ENCODE measurements around the gene TUBGCP3.

Gene TUBGCP3

DNA sequence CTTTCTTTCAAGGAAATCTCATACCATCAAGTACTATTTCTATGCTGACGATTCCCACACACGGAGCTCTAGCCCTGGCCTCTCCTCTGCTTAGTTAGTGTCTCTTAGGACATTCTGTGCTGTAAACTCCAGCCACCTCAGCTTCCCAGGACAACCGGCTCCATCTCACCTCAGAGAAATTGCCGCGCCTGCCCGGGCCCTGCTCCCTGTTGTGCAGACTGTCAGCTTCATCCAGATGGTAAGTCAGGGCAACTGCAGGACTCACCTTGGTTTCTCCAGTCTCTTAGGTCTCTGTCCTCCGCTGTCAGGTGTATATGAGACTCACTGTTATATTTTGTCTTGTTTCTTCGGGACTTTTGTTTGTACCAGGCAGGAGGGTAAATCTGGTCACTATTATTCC, 113.1 kb downstream of the TUBGCP3 start:
- no peak for DNase-seq

DNA sequence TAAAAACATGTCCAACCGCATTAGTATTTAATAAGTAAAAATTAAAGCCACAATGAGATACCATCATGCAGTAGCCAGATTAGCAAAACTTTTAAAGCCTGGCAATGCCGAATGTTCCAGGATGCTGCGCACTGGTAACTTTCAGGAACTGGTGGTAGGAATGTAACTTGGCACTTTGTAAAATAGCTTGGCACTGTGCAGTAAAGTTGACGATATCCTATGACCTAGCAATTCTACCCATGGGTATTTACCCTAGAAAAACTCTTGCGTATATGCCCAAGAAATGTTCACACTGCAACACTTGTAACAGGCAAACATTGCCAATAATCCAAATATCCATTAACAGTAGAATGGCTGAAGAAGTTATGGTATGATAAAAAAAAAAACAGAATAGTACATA, 114.1 kb downstream of the TUBGCP3 start:
- no peak for DNase-seq

DNA sequence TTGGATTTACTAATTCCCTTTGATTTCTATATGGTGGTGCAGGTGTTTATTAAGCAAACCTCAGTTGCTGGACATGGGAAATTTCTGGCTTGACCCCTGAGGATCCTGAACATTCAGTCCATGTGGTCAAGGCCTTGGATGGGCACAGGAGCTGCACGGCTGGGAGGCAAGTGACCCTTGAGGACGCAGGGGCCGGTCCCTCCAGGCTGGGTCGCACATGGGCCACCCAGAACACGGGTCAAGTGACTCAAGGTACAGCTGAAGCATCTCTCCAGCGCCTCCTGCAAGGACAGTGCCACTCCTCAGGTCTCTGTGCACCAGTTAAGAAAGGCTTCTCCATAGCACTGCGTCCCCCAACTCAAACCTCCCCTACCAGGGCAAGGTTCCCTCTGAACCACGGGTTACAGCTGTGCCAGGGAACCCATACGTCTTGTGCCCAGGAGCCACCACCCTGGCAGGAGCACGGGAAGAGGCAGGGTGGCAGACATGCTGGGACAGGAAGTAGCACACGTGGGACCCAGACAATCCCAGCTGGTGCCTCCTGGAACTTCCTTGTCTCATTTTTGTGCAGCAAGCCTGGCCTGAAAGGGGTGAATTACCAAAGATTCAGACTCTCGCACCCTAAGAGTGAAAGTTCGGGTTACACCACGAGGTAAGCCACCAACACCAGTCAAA, 118.7 kb downstream of the TUBGCP3 start:
- no peak for DNase-seq

DNA sequence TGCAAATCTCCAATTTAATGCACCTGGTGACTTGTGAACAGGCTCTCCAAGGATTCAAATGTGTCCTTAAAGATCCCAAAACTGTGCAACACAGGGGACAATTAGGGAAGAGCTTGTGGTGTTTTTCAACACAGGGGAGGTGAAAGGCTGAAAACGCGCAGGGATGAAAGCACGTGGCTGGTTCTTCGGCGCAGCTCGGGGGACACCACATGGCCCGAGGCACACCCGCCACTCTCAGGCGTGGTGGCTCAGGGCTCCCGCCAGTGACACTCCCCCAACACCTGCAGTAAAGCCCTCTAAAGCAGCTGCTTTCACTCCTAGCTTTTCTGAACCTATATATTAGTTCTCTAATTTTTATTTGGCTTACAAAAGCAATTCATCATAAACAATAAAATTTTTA, 119.9 kb downstream of the TUBGCP3 start:
- DNase-seq = no peak

DNA sequence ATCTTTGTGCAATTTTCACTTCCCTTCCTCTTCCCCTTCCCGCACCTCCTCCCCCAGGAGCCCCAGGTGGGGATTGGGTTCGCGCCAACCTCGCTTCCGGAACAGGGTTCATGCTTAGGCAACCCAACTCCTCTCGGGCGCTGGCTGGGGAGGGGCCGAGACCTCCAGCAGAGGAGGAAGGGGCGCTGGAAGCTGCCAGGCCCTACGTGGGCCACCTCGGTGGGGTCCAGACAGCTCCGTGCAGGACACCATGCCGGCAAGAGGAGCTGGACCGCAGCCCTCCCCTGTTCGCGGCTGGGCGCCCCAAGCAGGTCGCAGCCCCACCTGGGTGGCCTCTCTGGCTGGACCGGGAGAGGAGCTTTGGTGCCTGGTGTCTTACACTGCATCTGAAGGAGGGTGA, 120.7 kb downstream of the TUBGCP3 start:
- DNase-seq = no peak

DNA sequence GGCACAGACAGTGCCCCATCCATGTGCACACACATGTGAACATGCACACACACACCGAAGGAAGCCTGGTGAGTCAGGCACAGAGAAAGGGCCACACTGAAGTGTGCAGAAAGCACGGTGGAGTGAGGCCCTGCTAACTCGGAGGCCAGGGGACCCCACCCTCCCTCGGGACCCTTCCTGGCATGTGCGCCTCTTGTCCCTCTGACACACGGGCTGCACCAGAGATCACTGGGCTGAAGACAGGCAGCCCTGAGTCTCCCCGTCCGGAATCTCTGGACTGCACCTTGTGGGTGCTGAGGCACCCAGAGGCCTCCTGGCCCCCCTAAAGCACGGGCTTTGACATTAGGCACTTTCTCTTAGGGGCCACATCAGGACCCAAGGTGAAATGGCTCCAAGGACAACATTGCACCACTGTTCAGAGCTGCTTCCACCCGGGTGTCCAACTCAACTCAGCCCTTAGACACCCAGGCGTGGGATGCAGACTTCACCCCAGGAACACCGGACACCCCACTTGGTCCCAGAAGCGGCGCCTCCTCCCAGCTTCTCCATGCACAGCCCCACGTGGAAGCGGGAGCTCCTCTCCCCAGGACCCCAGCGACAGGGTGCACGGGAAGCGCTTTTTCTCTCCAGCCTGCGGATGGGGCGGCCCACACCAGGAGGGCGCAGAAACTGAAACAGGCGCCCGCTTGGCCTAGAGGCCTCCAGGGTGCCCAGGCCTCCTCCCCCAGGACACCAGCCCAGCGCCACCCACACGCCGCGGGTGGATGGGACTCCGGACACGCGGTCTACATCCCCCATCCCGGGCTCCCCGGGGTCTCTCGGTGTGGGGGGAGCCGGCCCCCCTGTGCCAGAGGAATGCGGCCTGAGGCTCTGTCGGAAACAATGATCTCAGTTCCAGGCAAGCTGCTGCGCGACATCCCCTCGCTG, 121.6 kb downstream of the TUBGCP3 start:
- DNase-seq = no peak

DNA sequence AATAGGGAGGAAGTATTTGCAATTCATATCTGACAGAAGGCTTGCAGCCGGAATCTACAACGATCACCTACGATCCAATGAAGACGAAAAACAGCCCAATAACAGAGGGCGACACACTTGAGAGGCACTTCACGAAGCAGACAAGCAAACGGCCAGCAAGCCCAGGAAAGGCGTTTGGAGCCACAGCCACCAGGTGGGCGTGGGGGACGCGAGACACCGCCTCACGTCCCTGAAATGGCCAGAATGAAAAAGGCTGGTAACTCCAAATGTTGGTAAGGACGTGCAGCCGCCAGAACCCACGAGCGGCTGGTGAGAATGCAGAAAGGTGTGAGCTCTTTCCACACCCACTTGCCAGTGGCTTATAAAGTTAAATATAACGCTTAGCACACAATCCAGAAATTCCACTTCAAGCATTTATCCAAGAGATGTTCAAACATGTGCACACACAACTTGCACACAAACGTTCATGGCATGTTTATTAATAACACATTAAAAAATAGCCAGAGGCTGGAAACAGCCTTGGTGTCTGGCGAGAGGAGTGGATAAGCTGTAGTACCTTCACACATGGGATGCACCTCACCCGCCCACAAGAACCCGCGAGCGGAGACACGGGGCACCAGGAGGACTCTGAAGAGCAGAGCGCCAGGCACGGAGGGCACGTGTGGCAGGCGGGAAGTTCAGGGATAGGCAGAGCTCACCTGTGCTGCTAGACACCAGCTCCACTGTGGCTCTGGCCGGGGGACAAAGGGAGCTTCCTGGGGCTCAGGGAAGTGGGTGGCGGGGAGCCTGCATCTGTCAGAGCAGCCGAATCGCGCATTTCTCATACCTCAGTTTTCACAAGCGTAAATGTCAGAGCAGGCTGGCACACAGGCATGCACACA, 122.5 kb downstream of the TUBGCP3 start:
- DNase-seq = no peak

- DNase-seq = no peak
Observed at GRCh38 chr13:112464720-112465119, 123.2 kb downstream of the TUBGCP3 start.

DNA sequence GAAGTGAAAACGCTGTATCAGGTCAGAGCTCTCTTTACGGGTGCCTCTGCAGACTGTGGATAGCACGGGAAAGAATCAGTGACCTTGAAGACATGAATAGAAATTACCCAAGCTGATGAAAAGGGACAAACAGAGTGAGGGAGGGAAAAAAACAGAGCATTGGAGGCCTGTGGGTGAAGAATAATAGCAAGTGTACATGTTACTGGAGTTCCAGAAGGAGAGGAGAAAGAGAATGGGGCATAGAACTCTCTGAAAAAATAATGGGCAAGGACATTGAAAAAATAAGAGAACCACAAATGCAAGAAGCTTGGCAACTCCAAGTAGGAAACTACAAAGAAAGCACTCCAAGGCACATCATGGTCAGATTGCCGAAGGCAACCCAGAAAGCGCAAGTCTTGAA, 125.5 kb downstream of the TUBGCP3 start:
- no peak for DNase-seq

- DNase-seq = peak; percentile 41
Observed at GRCh38 chr13:112457485-112457884, 130.5 kb downstream of the TUBGCP3 start.

- DNase-seq = no peak
Observed at GRCh38 chr13:112457081-112457480, 130.9 kb downstream of the TUBGCP3 start.

DNA sequence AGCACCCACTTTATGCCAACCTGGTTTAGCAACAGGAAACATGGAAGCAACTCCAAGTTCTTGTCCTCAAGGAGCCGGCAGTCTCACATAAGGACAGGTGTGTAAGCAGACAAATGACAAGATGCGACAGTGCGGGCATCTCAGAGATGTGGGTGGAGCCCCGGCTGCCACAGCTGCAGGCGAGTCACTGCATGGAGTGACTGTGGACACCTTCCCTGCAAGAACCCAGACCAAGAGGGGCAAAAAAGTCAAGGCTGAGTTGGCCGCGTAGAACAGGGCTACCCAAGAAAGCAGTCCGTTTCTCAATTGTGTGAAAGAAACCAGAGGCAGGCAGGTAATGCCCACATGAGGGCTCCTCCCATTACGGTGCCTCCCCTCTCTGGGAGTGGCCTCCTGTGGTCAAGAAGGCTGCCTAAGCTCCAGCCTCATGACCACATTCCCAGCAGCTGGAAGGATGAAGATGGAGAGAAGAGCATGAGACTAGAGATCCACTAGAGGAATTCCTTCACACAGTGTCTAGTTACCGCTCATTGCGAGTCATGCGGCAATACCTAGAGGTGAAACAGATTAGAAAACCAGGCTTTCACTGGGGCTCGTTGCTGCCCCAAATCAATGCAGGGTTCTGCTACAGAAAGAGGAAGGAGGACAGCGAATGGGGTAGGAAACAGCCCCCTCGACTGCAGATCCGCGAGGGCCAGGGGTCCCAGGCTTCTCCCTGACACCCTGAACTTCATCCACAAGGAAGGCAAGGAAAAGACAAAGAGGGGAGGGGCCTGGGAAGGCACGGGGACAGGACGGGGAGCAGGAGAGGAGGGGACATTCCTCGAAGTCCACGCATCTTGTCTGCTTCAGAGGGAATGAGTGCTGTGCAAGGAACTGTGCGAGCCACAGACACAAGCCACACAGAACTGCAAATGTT, 131.6 kb downstream of the TUBGCP3 start:
- no peak for DNase-seq

- DNase-seq = no peak
Observed at GRCh38 chr13:112455476-112456059, 132.4 kb downstream of the TUBGCP3 start.

GRCh38 chr13:112454648-112455334, 133.2 kb downstream of the TUBGCP3 start:
- DNase-seq = no peak

DNA sequence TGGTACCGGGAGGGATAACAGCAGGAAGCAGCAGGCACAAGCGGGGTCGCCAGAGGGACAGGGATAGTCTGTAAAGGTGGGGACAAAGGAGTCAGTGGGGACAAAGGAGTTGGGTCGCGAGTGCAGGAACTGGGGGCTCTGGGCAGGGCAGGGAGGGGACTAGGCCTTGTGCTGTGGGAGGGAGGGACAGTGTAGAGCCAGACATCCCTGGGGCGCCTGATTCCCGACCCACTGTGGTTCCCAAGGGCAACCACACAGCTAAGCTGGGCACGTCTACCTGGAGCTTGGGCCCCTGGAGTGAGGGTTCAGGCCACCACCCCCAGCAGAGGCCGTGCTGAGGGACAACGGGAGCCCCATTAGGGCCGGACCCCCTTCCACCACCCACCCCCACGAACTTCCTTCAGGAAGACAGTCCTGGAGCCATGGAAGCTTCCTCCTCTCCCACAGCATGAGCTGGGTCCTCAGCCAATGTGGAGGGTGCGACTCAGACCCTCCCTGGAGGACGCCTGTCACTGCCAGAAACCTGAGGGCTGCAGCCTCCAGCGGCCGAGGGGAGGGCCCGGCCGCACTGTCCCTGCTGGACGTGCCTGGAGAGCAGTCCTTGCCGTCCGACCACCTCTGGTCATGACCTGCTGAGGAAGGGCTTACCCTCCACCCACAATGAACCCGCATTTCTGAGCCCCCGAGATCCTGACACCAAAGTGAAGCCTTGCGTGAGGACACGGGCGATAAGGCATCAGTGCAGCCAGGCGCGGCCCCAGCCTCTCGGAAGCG, 133.9 kb downstream of the TUBGCP3 start:
- DNase-seq = no peak

DNA sequence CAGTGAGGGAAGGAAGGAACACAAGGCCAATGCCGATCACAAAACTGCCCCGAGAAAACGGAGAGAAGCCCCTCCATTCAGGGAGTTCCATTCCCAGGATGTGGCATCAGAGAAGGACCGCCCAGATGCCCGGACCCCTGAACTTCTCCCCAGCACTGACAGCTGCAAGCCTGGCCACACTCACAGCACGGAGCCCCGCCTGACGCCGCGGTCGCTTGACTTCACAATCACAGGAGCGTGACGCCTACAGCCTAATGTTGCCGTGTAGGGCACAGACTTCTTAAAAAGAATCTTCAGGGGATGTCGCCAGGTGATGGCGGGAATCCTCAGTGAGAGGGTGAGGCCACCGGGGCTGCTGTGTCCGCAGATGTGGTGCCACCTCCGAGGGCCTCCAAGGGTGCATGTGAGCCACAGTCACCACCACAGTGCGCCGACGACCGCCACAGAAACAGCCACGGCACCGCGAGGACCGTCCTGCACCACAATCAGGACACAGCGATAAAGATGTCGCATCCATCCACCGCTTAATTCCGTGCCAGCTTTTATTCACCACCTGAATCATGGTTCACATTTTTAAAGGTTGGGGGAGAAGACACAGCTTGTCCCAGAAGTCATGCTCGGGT, 134.6 kb downstream of the TUBGCP3 start:
- DNase-seq = no peak

GRCh38 chr13:112452380-112453206, 135.4 kb downstream of the TUBGCP3 start:
- DNase-seq = no peak

GRCh38 chr13:112451512-112452379, 136.2 kb downstream of the TUBGCP3 start:
- no peak for DNase-seq

Data from NCI-H510A (cell line).